GM10847 (cell line): ENCODE data around the gene PADI3.

Experiments used
- POLR2A ChIP-seq: IDR thresholded peaks from 2 replicates; pipeline ENCODE4 v1.6.1; 2011; ENCODE audit not compliant: insufficient read length; ENCODE audit errors: extremely low read depth

The PADI3 gene

DNA sequence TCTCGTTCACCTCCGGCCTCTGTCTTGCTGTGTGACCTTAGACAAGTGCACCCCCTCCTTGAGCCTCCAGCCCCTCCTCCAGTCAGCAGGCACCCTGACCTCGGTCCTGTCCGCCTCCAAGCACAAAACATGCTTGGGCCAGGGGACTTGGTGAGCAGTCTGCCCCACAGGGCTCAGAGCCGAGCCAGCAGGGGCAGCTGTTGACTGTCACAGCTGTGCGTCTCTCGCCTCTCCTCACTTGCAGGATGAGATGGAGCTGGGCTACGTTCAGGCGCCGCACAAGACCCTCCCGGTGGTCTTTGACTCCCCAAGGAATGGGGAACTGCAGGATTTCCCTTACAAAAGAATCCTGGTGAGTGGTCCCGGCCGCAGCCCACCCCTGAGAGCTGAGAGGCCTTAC lies 24.2 kb downstream of the PADI3 start:
- TF ChIP-seq POLR2A: no peak

DNA sequence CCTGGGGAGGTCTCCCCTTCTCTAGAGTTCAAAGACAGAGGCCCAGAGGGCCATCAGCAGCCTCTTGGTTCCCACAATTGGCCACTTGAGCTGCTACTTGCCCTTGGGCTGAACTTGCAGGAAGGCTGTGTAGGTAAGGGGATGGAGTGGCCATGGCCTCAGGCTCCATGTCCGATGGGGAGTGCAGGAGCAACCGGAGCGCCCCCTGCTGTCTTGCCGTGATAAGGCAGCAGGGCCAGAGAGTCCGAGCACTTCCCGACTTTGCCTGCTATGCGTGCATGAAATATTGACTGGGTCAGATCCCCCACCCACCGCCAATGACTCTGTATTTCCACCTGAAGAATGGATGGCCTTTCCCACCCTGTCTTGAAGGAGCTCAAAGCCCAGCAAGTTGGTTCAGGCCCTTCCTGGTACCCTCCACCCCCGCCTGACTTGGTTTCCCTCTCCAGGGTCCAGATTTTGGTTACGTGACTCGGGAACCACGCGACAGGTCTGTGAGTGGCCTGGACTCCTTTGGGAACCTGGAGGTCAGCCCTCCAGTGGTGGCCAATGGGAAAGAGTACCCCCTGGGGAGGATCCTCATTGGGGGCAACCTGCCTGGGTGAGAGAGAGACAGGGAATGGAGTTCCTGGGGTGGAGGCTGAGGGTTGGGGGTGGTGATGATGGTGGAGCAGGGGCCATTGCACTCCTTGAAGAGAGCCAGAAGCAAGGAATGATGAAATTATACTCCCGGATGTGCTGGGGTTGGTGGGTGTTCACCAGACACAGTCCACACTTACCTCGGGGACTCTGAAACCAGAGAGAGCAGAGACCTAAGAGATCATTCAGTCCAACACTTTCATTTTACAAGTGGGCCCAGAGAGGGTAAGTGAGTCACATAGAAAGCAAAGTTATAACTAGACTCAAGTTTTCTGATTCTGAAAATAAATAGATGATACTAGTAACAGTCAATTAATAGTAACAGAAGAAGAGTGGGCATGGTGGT lies 25.6 kb downstream of the PADI3 start:
- TF ChIP-seq POLR2A: no peak

DNA sequence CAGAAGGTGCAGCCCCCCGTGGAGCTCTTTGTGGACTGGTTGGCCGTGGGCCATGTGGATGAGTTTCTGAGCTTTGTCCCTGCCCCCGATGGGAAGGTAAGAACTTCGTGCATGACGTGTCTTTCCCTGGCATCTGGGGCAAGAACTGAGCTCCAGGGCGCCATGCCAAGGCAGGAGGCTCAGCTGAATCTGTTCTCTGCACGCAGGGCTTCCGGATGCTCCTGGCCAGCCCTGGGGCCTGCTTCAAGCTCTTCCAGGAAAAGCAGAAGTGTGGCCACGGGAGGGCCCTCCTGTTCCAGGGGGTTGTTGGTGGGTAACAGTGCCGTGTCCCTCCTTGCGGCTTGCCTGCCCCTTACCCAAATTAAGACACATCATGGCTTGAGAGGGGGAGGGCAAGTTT lies 27.7 kb downstream of the PADI3 start:
- TF ChIP-seq POLR2A: no peak

DNA sequence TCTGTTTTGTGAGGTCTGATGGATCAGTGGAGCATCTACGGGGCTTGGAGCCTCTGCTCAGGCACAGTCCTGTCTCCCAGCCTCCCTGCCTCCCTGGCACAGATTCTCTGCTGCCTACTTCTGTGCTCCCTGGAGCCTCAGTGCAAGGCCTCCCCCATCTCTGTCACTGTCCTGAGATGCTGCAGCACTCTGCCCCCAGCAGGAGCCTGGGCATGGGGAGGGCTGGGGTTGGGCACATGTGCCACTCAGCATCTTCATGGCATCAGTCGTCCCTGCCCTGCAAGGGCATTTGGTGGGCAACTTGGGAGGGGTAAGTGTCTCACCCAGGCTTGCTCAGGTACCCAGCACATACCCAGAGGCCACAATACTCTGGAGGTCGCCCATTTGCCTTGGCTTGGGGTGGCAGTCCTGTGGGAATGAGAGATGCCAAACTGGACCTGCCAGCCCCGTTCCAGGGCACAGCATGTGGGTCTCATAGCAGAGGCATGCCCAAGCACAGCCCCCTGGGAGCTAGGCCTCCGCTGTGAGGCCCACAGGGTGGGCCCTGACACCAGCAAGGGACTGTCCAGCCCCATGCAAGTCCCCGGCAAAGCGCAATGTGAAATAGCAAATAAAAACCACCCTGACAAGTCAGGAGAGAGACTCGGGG lies 28.7 kb downstream of the PADI3 start:
- no peak for TF ChIP-seq POLR2A

DNA sequence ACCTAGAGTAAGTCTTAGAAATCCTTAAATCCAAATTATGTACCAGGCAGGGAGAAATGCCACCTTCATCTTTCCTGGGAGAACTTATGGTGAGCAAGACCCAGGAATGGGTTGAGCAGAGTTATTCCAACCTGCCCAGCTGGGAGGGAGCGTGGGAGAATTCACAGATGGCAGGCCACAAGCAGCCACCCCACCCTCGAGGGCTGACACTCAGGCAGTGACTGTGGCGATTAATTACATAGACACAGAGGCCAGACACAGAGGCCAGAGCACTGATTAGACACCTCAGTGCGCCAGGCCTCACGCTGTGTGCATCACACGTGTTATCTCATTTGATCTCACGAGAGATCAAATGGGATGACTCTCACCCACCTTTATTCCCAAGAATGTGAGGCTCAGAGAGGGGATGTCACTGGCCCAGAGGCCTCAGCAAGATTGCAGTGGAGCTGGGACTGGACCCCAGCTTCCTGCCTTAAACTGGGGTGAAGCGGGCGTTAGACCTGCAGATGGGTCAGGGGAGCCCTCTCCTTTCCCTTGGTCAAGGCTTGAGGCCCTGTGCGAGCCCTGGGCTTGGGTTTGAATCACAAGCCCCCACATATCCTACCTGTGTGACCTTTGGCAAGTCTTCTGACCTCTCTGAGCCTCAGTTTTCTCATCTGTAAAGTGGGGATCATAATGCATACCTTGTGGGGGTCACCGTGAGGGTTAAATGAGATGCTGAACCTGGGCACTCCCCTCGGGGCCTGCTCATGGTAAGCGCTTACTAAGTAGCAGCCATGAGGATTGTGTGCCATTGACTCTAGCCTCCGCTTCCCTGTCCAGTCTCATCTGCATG lies 30.3 kb downstream of the PADI3 start:
- TF ChIP-seq POLR2A: no peak

DNA sequence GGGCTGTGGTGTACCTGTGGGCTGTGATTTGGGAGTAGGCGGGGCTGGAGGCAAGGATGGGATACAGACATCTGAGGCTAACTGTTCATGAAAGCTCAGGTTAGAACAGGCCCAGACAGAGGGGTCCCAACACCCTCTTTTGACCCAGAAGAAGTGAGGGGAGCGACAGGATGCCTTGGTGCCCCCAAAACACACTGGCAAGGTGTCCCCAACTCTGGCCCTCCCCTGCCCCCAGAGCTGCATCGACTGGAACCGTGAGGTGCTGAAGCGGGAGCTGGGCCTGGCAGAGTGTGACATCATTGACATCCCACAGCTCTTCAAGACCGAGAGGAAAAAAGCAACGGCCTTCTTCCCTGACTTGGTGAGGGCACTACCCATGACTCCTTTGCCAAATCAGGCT lies 31.5 kb downstream of the PADI3 start:
- no peak for TF ChIP-seq POLR2A

DNA sequence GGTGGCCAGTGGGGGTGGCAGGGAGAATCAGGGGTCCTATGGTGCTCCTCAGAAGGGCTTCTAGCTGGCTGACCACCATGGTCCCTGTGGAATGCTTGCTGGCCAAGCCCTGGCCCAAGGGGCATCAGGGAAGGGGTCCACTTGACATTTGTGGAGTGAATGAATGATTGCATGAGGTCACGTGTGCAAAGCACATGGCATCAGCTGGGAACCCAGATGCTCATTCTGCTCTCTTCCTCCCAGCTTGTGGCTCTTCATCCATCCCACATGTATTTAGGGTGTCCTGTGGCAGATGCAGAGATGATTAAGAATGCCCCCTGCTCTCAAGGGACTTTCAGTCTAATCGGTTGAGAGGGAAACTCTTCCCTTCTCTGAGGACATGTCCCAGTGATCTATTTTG lies 32.0 kb downstream of the PADI3 start:
- TF ChIP-seq POLR2A: no peak

DNA sequence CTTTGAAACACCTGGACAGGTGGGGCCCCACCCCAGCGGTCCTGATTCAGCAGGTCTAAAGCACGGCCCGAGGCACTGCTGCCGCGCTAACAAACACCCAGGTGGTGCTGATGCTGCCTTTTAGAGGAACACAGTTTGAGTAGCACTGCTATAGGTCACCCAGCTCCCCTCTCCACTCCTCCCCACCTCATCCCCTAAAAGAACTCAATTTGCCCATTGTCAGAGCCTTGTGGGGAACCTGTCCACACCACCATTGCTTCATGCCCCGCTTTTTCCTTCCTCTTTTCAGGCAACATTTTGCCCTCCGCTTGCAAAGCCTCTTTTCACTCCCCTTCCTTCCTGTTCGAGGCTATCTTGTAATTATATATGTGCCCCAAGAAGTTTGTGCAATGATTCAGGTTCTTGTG lies 32.9 kb downstream of the PADI3 start:
- TF ChIP-seq POLR2A: no peak

DNA sequence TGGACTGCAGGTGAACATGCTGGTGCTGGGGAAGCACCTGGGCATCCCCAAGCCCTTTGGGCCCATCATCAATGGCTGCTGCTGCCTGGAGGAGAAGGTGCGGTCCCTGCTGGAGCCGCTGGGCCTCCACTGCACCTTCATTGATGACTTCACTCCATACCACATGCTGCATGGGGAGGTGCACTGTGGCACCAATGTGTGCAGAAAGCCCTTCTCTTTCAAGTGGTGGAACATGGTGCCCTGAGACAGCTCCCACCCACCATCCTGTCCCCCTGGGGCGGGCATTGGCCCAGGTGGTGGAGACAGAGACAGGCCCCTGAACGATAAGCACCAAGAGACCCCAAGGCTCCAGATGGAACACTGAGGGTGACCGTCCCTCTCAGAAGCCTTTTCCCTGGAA lies 33.9 kb downstream of the PADI3 start:
- no peak for TF ChIP-seq POLR2A

DNA sequence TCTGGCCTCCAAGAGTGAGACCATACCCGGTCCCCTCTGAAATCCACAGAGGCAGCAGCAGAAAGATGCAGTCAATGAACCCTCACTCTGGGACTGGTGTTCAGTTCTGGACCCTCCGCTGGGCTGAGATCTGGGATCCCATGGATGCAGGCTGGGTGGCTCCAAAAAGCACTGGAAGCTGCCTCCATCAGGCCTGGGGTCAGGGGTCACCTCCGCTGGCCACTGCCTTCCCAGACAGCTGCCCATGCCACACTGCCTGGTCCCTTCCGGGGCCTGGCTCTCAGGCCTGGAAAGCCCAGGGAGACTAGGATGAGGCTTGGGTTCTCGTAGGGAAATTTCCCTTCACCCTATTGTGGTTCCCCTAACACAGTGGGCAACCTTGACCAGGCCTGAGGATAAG lies 37.7 kb downstream of the PADI3 start:
- TF ChIP-seq POLR2A: no peak

DNA sequence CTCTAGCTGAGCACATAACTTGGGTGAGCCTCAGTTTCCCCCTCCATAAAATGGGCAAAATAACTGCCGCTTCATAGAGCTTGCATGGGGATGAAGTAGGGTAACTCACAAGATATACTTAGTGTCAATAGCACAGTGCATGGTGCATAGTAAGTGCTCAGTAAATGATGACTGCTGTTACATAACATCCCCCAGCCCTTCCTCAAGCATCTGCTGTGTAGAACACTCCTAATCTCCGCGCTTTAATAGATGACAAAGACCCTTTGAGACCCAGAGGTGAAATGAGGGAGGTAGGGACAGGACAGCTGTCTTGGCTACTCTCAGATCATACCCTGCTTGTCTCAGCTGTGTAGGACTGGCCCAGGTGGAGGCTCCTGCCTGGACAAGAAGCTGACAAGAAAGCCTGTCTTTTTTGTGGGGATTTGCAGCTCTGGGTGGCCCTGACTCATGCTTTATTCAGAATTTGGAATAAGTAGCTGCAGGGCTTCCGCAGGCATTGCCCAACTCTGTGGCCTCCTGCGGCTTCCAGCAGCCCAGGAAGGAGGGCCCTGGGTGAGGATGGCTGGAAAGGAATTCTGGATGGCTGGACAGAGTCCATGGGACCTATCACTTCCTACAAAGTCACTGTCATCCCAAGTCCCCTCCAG lies 38.4 kb downstream of the PADI3 start:
- TF ChIP-seq POLR2A: no peak

DNA sequence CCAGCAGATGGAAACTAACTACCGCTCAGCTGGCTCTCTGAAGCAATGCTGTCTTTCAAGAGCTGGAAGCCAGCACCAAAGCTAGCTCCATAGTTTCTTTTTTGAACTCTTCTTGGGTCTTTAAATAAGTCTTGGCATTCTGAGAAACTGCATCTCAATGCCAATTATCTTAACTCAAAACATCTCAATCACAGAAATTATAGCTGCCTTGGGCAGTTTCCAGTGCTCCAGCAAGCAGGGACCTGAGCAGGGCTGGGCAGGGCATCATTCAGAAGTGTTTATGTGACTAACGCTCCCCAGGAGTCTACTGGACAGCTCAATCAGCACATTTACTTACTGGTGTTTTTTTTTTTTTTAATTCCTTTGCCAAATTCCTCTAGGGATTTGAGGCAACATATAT lies 40.8 kb downstream of the PADI3 start:
- TF ChIP-seq POLR2A: no peak

DNA sequence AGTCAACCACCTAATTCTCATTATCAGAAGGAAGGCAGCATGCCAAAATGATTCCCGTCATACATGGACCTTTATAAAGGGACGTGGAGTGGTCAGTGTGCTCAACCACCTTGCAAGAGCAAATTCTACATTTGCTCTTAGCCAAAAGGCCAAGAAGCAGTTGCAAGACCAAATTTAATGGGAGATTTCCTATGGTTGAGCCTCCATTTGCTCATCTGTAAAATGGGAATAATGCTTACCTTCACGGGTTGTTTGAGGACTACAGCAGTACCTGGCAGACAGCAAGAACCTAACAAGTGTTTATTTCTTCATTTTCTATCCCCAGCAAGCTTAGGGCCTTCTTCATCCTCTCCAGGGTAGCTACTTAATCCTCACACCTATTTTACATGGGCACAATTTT lies 41.7 kb downstream of the PADI3 start:
- no peak for TF ChIP-seq POLR2A

DNA sequence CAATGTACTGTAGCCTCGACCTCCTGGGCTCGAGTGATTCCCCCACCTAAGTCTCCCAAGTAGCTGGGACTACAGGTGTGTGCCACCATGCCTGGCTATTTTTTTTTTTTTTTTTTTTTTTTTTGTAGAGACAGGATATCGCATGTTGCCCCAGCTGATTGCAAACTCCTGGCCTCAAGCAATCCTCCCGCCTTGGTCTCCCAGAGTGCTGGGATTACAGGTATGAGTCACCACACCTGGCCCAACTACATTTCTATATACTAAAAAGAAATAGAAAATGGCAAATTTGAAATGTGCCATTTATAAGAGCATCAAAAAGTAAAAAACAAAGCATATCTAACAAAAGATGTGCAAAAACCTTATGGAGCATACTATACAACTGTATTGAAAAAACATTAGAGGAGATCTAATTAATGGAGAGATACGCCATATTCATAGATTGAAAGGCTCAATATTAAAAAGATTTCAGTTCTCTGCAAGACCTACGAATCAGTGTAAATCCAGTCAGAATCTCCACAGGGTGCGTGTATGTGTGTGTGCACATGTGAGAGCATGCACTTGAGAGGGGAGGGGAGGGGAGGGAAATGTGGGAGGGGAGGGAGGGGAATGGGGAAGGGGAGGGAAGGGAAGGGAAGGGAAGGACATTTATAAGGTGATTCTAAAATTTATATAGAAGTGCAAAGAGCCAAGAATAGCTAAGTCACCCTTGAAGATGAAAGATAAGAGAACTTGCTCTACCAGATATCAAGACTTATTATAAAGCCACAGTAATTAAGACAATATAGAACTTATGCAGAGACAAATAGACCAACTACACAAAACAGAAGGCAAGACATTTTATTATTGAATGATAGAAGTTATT lies 43.6 kb downstream of the PADI3 start:
- TF ChIP-seq POLR2A: no peak
